Left ventricle myocardium superior (tissue), 1 donor: Measurements from ENCODE around the gene MAD1L1. TPM values are rescaled to one million over a fixed set of nuclear protein-coding genes. Genes with fewer than 3 reads are reported as not detected.
A peak's percentile ranks its signal among the peaks of the same experiment; 100 is the strongest.
"Not testable (repeated sequence)": the region's sequence is repeated elsewhere in the genome, so short reads cannot be mapped to it uniquely, and the experiment has no call there.

ENCODE experiments used
- ATAC-seq: fragments of 200-7000 bp; cut with Tn5 transposase; one replicate; pipeline ENCODE4 v1.9.1; 2020; ENCODE audit warnings: mild to moderate bottlenecking, moderate library complexity
- DNase-seq: peaks from one replicate; pipeline ENCODE4 v3.0.0-alpha.2; 2020
- intact Hi-C: fragments of 100-400 bp; cut with micrococcal nuclease; formaldehyde crosslinking; loops from one replicate; pipeline ENCODE4 v1.11.0; 2022
- total RNA-seq: library from RNA; stranded (reverse); fragmentation: NEBNext Ultra II Directional; extraction: Animal tissue kit (Norgen Biotek cat#: 25700); gene quantifications from one replicate; pipeline ENCODE4 v1.2.1, GENCODE V29; 2021
- donor health status: DM: no; HTN: yes; CAD: no; lungs with severe emphysema.

MAD1L1 gene
- total RNA-seq, 1 donor from 2014 or later, result 19.1 TPM

- peak; percentile 7 for DNase-seq
- intact Hi-C loops, result not testable (repeated sequence)
These were observed 262.5 kb downstream of the MAD1L1 start for GRCh38 chr7:1970285-1970660.

GRCh38 chr7:1969459-1970284, 263.1 kb downstream of the MAD1L1 start:
- peak; percentile 15 for DNase-seq
- no peak for ATAC-seq
- intact Hi-C loops, result no loop called here

More at GRCh38 chr7:1970285-1970660, 262.5 kb downstream of the MAD1L1 start:
- ATAC-seq, result not testable (repeated sequence)

- intact Hi-C loops, result no loop called here
- ATAC-seq, result no peak
- DNase-seq, result peak; percentile 27
These were observed 264.2 kb downstream of the MAD1L1 start for GRCh38 chr7:1968397-1969111.

- ATAC-seq (no peak), DNase-seq (peak; percentile 23)
- intact Hi-C loops, result no loop called here
These were observed 265.0 kb downstream of the MAD1L1 start for GRCh38 chr7:1967512-1968396.

- intact Hi-C loops, result no loop called here
- DNase-seq, result peak; percentile 26
These were observed 266.0 kb downstream of the MAD1L1 start for GRCh38 chr7:1966631-1967200.

GRCh38 chr7:1965579-1966294, 267.0 kb downstream of the MAD1L1 start:
- ATAC-seq, result peak; percentile 99

More at GRCh38 chr7:1966631-1967200, 266.0 kb downstream of the MAD1L1 start:
- no peak for ATAC-seq

GRCh38 chr7:1964913-1965578, 267.7 kb downstream of the MAD1L1 start:
- ATAC-seq, result no peak
- intact Hi-C loops, result no loop called here
- DNase-seq, result peak; percentile 20

More at GRCh38 chr7:1965579-1966294, 267.0 kb downstream of the MAD1L1 start:
- DNase-seq, result peak; percentile 89
- intact Hi-C loops, result no loop called here

GRCh38 chr7:1964211-1964912, 268.4 kb downstream of the MAD1L1 start:
- DNase-seq, result peak; percentile 24
- intact Hi-C loops, result no loop called here
- no peak for ATAC-seq

- intact Hi-C loops, result no loop called here
- peak; percentile 9 for DNase-seq
- ATAC-seq, result no peak
These were observed 269.2 kb downstream of the MAD1L1 start for GRCh38 chr7:1963575-1963974.

GRCh38 chr7:1961701-1962276, 271.0 kb downstream of the MAD1L1 start:
- intact Hi-C loops, result no loop called here
- no peak for ATAC-seq
- no peak for DNase-seq

GRCh38 chr7:1959305-1959704, 273.4 kb downstream of the MAD1L1 start:
- peak; percentile 15 for DNase-seq
- intact Hi-C loops, result no loop called here
- no peak for ATAC-seq

GRCh38 chr7:1957471-1958225, 275.1 kb downstream of the MAD1L1 start:
- intact Hi-C loops, result no loop called here
- ATAC-seq (no peak), DNase-seq (peak; percentile 13)

GRCh38 chr7:1956611-1957470, 275.9 kb downstream of the MAD1L1 start:
- ATAC-seq (no peak), DNase-seq (peak; percentile 11)
- intact Hi-C loops, result no loop called here

- no peak for ATAC-seq
- DNase-seq, result peak; percentile 3
- intact Hi-C loops, result no loop called here
These were observed 276.6 kb downstream of the MAD1L1 start for GRCh38 chr7:1956141-1956540.

- peak; percentile 18 for DNase-seq
- intact Hi-C loops, result no loop called here
- ATAC-seq, result no peak
These were observed 278.3 kb downstream of the MAD1L1 start for GRCh38 chr7:1954366-1955004.
